GM21381 (cell line): ENCODE data around the gene MEFV.
"Not testable (repeated sequence)": the region's sequence is repeated elsewhere in the genome, so short reads cannot be mapped to it uniquely, and the experiment has no call there.

Experiments
- ATAC-seq: cut with Tn5 transposase; IDR thresholded peaks from one replicate; pipeline ENCODE4 v1.9.1; 2021; ENCODE audit warnings: mild to moderate bottlenecking, moderate library complexity; ENCODE audit not compliant: unreplicated experiment

The MEFV gene

GRCh38 chr16:3270718-3271117 lies 14.3 kb upstream of the MEFV start:
- ATAC-seq = not testable (repeated sequence)

- ATAC-seq = no peak
Measured at GRCh38 chr16:3268294-3268693, 11.9 kb upstream of the MEFV start.

- no peak for ATAC-seq
Measured at GRCh38 chr16:3266873-3267537, 10.6 kb upstream of the MEFV start.

GRCh38 chr16:3264137-3265036 lies 8.0 kb upstream of the MEFV start:
- ATAC-seq = peak; percentile 76

- ATAC-seq = no peak
Measured at GRCh38 chr16:3262517-3262916, 6.1 kb upstream of the MEFV start.

- no peak for ATAC-seq
Measured at GRCh38 chr16:3259836-3260235, 3.4 kb upstream of the MEFV start.

- no peak for ATAC-seq
Measured at GRCh38 chr16:3256866-3257465, 533 bp upstream of the MEFV start.

- no peak for ATAC-seq
Measured at GRCh38 chr16:3254309-3254708, 2.1 kb downstream of the MEFV start.

- ATAC-seq = no peak
Measured at GRCh38 chr16:3252967-3253366, 3.5 kb downstream of the MEFV start.

- ATAC-seq = no peak
Measured at GRCh38 chr16:3249451-3249850, 7.0 kb downstream of the MEFV start.

GRCh38 chr16:3249020-3249419 lies 7.4 kb downstream of the MEFV start:
- ATAC-seq = no peak

GRCh38 chr16:3248596-3248995 lies 7.8 kb downstream of the MEFV start:
- no peak for ATAC-seq

GRCh38 chr16:3246876-3247275 lies 9.6 kb downstream of the MEFV start:
- ATAC-seq = no peak

GRCh38 chr16:3246002-3246401 lies 10.4 kb downstream of the MEFV start:
- ATAC-seq = no peak

GRCh38 chr16:3243882-3244281 lies 12.6 kb downstream of the MEFV start:
- ATAC-seq = no peak

- ATAC-seq = no peak
Measured at GRCh38 chr16:3242709-3243108, 13.7 kb downstream of the MEFV start.

GRCh38 chr16:3241761-3242160 lies 14.7 kb downstream of the MEFV start:
- no peak for ATAC-seq

- no peak for ATAC-seq
Measured at GRCh38 chr16:3235856-3236669, 20.4 kb downstream of the MEFV start.

GRCh38 chr16:3234857-3235561 lies 21.4 kb downstream of the MEFV start, which contains the start of gene ZNF200:
ZNF200 (minus strand) TSS chr16:3235158; CDS start chr16:3233755, 1,403 bp downstream.
- peak; percentile 97 for ATAC-seq

GRCh38 chr16:3234543-3234856 lies 21.9 kb downstream of the MEFV start:
- peak; percentile 23 for ATAC-seq
